Caco-2 (cell line): ENCODE measurements around the gene NT5M. TPM values are rescaled to one million over a fixed set of nuclear protein-coding genes. Genes with fewer than 3 reads are reported as not detected.

ENCODE experiments used
- BruUV-seq: library from RNA; stranded (reverse); fragments of 400-500 nt; replicated peaks from 2 replicates; lab custom pipeline; 2021; lab: Mats Ljungman, UMichigan
- CTCF ChIA-PET: fragments of 300-600 bp; sonication (Branson Sonifier 250); formaldehyde crosslinking; loops from one replicate; lab custom pipeline; 2022; ENCODE audit warnings: antibody characterized with exemption; lab: Charles Lee
- POLR2A ChIA-PET: fragments of 300-600 bp; sonication (Branson Sonifier 250); formaldehyde crosslinking; loops from one replicate; lab custom pipeline; 2022; ENCODE audit warnings: antibody characterized with exemption; lab: Charles Lee
- DNase-seq, 2 experiments: peaks; one replicate each; pipeline versions ENCODE4 v3.0.0 to v3.0.0-alpha.2; 2020 to 2022
- H3K27me3 ChIP-seq: replicated peaks from 2 replicates; pipeline ENCODE4 v1.6.0; 2011; ENCODE audit warnings: low read length; ENCODE audit not compliant: control insufficient read depth, insufficient read depth
- H3K36me3 ChIP-seq: 2 replicates; pipeline ENCODE4 v1.5.1; 2011; ENCODE audit warnings: low read length; ENCODE audit not compliant: control insufficient read depth, insufficient read depth
- H3K4me1 ChIP-seq: fragments of 250-450 bp; sonication (Bioruptor Pico); 2 replicates; pipeline ENCODE4 v1.5.1; 2020; ENCODE audit warnings: mild to moderate bottlenecking
- H3K4me3 ChIP-seq: 2 replicates; pipeline ENCODE4 v1.5.1; 2011; ENCODE audit warnings: low read depth, mild to moderate bottlenecking, control low read depth, low read length
- H3K9me3 ChIP-seq: fragments of 250-450 bp; sonication (Bioruptor Pico); 2 replicates; pipeline ENCODE4 v1.5.1; 2020; ENCODE audit warnings: mild to moderate bottlenecking, moderate library complexity
- H3K27ac Mint-ChIP-seq: one replicate; pipeline ENCODE4 v1.8.0; 2022; ENCODE audit warnings: mixed read lengths; ENCODE audit not compliant: unreplicated experiment
- H3K27me3 Mint-ChIP-seq: one replicate; pipeline ENCODE4 v1.8.0; 2022; ENCODE audit warnings: mixed read lengths; ENCODE audit not compliant: insufficient read depth, unreplicated experiment
- H3K36me3 Mint-ChIP-seq: one replicate; pipeline ENCODE4 v1.8.0; 2022; ENCODE audit warnings: mild to moderate bottlenecking, mixed read lengths; ENCODE audit not compliant: insufficient read depth, unreplicated experiment
- H3K4me1 Mint-ChIP-seq: one replicate; pipeline ENCODE4 v1.8.0; 2022; ENCODE audit warnings: low read depth, mixed read lengths; ENCODE audit not compliant: unreplicated experiment
- H3K4me3 Mint-ChIP-seq: one replicate; pipeline ENCODE4 v1.8.0; 2022; ENCODE audit warnings: mild to moderate bottlenecking, moderate library complexity, mixed read lengths; ENCODE audit not compliant: unreplicated experiment
- H3K9me3 Mint-ChIP-seq: one replicate; pipeline ENCODE4 v1.8.0; 2022; ENCODE audit warnings: mixed read lengths; ENCODE audit not compliant: unreplicated experiment
- intact Hi-C: fragments of 100-400 bp; cut with micrococcal nuclease; formaldehyde crosslinking; loops from one replicate; pipeline ENCODE4 v1.10.0; 2022; ENCODE audit not compliant: unreplicated experiment
- total RNA-seq: library from RNA; stranded (reverse); gene quantifications from 2 replicates; pipeline ENCODE4 v1.2.3, GENCODE V29; 2022
- TF ChIP-seq, protein P1 (sequence below), 2 experiments: fragments of 200-600 bp in 1 of 2; IDR thresholded peaks; 1 replicate in 1 of 2; 2 replicates in 1 of 2; pipeline versions ENCODE4 v1.5.1 to v1.8.0; 2011 to 2022; ENCODE audit warnings: antibody characterized with exemption in 1 of 2, control low read depth in 1 of 2, inconsistent platforms in 1 of 2, low read depth in 1 of 2, low read length in 1 of 2, mild to moderate bottlenecking in 1 of 2, moderate library complexity in 1 of 2; ENCODE audit not compliant: insufficient read depth in 1 of 2, severe bottlenecking in 1 of 2, unreplicated experiment in 1 of 2

The NT5M gene
- total RNA-seq, 1 experiment from 2014 or later: 1.3 TPM

DNA sequence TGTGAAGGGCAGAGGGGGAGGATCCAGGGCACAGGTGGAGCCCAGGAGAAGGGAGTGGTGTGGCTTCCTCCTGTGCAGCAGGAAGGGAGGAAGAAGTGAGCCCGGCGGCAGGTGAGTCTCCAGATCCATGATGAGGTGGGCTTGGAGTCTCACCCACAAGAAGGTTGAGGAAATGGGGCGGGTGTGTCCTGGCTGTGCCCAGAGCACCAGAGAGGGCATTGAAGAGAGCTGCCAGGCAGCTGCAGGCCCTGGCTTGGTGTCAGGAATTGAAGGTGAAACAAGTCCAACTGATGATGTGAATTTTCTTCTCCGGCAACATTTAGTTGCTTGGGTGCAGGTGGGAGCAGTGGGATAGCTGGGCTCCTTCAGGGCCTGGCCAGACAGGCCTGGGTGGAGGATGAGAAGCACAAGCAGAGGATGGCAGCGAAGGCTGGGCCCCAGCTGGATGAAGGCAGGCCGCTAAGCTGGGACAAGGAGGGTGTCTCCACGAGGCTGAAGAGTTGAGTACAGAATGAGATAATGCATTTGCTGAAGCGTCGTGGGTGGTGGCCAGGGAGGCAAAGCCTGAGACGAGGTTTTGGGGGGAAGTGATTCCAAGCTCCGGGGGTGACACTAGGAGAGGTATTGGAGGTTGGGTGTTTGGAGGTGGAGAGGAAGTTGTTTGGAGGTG, 18.3 kb downstream of the NT5M start:
- Histone ChIP-seq H3K36me3 (no peaks in the 10 kb centered on the region), H3K4me1 (no peaks in the 10 kb centered on the region), H3K9me3 (no peaks in the 10 kb centered on the region), H3K27me3 (no peaks in the 10 kb centered on the region), H3K4me3 (no peak overlapping the region)
- DNase-seq: peak in 1 of 2 experiments; percentile 24
- Mint-ChIP-seq H3K4me3 (no peak overlapping the region), H3K36me3 (no peaks in the 10 kb centered on the region), H3K27me3 (no peaks in the 10 kb centered on the region), H3K9me3 (no peaks in the 10 kb centered on the region), H3K4me1 (no peaks in the 10 kb centered on the region), H3K27ac (no peak overlapping the region)
- intact Hi-C loops: no loop called here
- TF ChIP-seq, protein P1, sequence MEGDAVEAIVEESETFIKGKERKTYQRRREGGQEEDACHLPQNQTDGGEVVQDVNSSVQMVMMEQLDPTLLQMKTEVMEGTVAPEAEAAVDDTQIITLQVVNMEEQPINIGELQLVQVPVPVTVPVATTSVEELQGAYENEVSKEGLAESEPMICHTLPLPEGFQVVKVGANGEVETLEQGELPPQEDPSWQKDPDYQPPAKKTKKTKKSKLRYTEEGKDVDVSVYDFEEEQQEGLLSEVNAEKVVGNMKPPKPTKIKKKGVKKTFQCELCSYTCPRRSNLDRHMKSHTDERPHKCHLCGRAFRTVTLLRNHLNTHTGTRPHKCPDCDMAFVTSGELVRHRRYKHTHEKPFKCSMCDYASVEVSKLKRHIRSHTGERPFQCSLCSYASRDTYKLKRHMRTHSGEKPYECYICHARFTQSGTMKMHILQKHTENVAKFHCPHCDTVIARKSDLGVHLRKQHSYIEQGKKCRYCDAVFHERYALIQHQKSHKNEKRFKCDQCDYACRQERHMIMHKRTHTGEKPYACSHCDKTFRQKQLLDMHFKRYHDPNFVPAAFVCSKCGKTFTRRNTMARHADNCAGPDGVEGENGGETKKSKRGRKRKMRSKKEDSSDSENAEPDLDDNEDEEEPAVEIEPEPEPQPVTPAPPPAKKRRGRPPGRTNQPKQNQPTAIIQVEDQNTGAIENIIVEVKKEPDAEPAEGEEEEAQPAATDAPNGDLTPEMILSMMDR (IDR thresholded peaks at IDR 0.05; ENCODE audit: insufficient read depth in 1 of 2, low read depth in 1 of 2, low read length in 1 of 2, severe bottlenecking in 1 of 2, unreplicated experiment in 1 of 2): no peak
- BruUV-seq: no TSS peak
- CTCF ChIA-PET: interaction anchor here (0.5 kb wide), 1 partner anchor 156 kb away, joined by 3 read pairs; no protein-coding TSS in a partner anchor
- POLR2A ChIA-PET: no interaction called here

DNA sequence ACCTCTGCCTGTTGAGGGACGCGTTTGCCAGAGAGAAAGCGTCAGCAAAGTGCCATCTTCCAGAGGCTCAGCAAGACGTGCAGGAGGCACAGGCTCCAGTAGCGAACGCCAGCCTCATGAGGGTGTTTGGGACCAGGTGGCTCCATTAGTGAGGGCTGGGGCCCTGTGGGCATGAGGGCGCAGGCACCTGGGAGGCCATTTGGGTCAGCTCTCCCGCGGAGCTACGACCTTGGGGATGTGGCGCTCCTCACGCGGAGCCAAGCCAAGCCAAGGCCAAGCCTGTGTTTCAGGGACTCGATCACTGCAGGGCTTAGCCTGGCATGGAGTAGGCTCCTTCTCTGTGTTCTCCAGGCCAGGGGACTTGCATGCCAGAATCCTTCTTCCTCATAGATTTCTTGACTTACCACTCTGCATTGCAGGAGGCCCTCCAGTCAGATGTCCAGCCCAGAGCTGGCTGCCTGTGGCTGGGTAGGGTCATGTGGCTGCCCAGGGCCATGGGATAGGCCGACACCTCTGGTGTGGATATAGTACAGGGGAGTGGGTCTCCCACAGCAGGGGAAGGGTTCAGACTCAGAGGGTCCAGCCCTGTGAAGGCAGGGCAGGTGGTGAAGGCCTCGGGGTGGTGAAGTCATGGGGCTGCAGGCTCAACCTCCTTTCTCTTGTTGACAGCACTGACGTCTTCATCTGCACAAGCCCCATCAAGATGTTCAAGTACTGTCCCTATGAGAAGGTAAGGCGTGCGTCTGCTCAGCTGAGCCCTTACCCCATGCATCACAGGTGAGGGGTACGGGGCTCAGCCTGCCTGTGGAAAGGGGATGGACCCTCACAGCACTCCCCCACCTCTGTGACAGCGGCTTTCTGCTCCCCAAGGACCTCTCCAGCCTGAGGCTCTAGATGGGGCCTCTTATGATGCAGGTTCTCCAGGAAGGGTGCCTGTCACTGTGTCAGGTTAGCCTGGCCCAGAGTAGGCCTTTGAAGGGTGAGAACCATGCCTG, 19.6 kb downstream of the NT5M start:
- ChIA-PET POLR2A (no interaction called here), CTCF (no interaction called here)
- Histone ChIP-seq H3K27me3 (no peaks in the 10 kb centered on the region), H3K4me1 (no peaks in the 10 kb centered on the region), H3K36me3 (no peaks in the 10 kb centered on the region), H3K9me3 (no peaks in the 10 kb centered on the region), H3K4me3 (no peak overlapping the region)
- TF ChIP-seq, protein P1 (IDR thresholded peaks at IDR 0.05; ENCODE audit: insufficient read depth in 1 of 2, low read depth in 1 of 2, low read length in 1 of 2, severe bottlenecking in 1 of 2, unreplicated experiment in 1 of 2): no peak
- no TSS peak for BruUV-seq
- no peaks in the 10 kb centered on the region for H3K36me3 Mint-ChIP-seq
- no peak overlapping the region for H3K27ac Mint-ChIP-seq
- DNase-seq: peak in 1 of 2 experiments; percentile 36
- intact Hi-C loops: no loop called here
- H3K4me3 Mint-ChIP-seq: no peak overlapping the region
- no peaks in the 10 kb centered on the region for H3K4me1 Mint-ChIP-seq
- H3K9me3 Mint-ChIP-seq: no peaks in the 10 kb centered on the region
- H3K27me3 Mint-ChIP-seq: no peaks in the 10 kb centered on the region

DNA sequence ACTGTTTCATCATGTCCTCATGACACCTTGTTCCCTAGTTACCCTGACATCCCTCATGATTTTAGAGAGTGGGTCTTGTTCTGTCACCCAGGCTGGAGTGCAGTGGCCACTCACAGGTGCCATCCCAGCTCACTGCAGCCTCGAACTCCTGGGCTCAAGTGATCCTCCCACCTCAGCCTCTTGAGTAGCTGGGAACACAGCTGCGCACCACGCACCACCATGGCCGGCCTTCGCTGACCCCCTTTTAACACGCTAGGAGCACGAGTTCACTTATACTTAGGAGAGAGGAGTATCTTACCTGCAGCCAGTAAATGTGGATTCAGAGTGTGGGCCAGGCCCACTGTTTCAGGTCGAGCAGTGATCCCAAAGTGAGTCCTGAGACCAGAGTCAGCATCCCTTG, 21.4 kb downstream of the NT5M start:
- H3K4me3 ChIP-seq: no peak overlapping the region
- no peaks in the 10 kb centered on the region for H3K36me3 Mint-ChIP-seq
- no TSS peak for BruUV-seq
- no peaks in the 10 kb centered on the region for H3K4me1 Mint-ChIP-seq
- H3K27me3 ChIP-seq: no peaks in the 10 kb centered on the region
- ChIA-PET POLR2A (no interaction called here), CTCF (no interaction called here)
- no peak overlapping the region for H3K27ac Mint-ChIP-seq
- H3K4me1 ChIP-seq: no peaks in the 10 kb centered on the region
- H3K9me3 Mint-ChIP-seq: no peaks in the 10 kb centered on the region
- DNase-seq: no peak
- no peaks in the 10 kb centered on the region for H3K36me3 ChIP-seq
- H3K9me3 ChIP-seq: no peaks in the 10 kb centered on the region
- H3K27me3 Mint-ChIP-seq: no peaks in the 10 kb centered on the region
- TF ChIP-seq, protein P1 (IDR thresholded peaks at IDR 0.05; ENCODE audit: insufficient read depth in 1 of 2, low read depth in 1 of 2, low read length in 1 of 2, severe bottlenecking in 1 of 2, unreplicated experiment in 1 of 2): no peak
- intact Hi-C loops: no loop called here
- no peak overlapping the region for H3K4me3 Mint-ChIP-seq
